ENCODE results near the gene PLPPR1. TPM values are rescaled to one million over a fixed set of nuclear protein-coding genes. Genes with fewer than 3 reads are reported as not detected.
A peak's percentile ranks its signal among the peaks of the same experiment; 100 is the strongest.
"Not testable (repeated sequence)": the region's sequence is repeated elsewhere in the genome, so short reads cannot be mapped to it uniquely, and the experiment has no call there.

Gene PLPPR1
- total RNA-seq, 6 experiments from 2014 or later: 1.4 to 5.4 (median 1.8) TPM

DNA sequence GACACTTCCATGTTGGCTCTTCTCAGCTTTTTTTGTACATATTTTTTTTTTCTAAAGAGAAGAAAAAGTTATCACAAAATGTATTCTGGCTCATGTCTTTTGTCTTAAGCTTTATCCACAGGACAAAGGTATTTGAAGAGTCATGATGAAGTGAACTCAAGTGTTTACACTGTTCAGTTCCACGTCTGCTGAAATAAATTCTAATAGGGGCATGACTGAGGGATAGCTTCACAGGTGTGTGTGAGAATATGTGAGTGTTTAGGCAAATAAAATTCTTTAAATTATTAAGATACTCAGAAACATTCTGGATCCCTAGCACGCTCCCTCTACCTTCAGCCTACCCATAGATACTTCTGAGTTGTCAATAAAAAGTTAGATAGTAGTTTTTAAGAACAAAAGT lies 296.5 kb downstream of the PLPPR1 start:
- no peaks in the 10 kb centered on the region for H3K36me3 ChIP-seq
- H3K9me3 ChIP-seq: no peaks in the 10 kb centered on the region
- H3K27ac ChIP-seq: peak overlapping the region; percentile 63 to 95 (median 95)
- TF ChIP-seq, protein P1, sequence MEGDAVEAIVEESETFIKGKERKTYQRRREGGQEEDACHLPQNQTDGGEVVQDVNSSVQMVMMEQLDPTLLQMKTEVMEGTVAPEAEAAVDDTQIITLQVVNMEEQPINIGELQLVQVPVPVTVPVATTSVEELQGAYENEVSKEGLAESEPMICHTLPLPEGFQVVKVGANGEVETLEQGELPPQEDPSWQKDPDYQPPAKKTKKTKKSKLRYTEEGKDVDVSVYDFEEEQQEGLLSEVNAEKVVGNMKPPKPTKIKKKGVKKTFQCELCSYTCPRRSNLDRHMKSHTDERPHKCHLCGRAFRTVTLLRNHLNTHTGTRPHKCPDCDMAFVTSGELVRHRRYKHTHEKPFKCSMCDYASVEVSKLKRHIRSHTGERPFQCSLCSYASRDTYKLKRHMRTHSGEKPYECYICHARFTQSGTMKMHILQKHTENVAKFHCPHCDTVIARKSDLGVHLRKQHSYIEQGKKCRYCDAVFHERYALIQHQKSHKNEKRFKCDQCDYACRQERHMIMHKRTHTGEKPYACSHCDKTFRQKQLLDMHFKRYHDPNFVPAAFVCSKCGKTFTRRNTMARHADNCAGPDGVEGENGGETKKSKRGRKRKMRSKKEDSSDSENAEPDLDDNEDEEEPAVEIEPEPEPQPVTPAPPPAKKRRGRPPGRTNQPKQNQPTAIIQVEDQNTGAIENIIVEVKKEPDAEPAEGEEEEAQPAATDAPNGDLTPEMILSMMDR (IDR thresholded peaks at IDR 0.05): no peak
- TF ChIP-seq POLR2A (IDR thresholded peaks at IDR 0.05): no peak
- no peaks in the 10 kb centered on the region for H3K27me3 ChIP-seq
- no peak overlapping the region for H3K4me3 ChIP-seq
- WGBS (ENCODE audit: insufficient coverage, low coverage, low lambda C conversion rate, missing lambda C conversion rate): 48% methylated on average over 2 of the region's 2 CpGs
- DNase-seq (no peak), ATAC-seq (peak; percentile 18 to 45 (median 30))
- intact Hi-C loops (cut with DNase I): loop anchor here in 1 of 2 donors (5.0 kb wide), 1 partner anchor 117 kb away; no protein-coding TSS in a partner anchor
- H3K4me1 ChIP-seq: peaks cover 0 to 60% (median 21%) of the 10 kb centered on the region in 4 donors

DNA sequence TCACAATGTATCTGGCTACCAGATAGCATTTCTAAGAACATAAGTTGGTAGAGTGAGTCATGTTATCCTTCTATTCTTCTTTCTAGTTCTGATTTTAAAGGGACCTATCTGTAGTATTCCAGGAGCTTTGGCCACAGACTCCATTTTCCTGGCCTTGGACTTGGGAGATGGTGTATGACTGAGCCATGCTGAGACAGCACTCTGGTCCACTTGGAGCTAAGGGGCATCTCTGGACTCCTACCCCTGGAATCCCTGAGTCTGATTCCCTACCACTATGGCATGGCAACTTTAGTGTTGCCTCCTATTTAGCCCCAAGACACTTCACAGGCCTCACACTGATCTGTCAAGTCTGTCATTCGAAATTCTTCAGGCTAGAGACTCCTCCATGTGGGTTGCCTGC lies 297.5 kb downstream of the PLPPR1 start:
- H3K9me3 ChIP-seq: no peaks in the 10 kb centered on the region
- H3K4me3 ChIP-seq: no peak overlapping the region
- DNase-seq (no peak), ATAC-seq (peak; percentile 1 to 13 (median 4))
- 13% methylated on average over 1 of the region's 1 CpG for WGBS (ENCODE audit: insufficient coverage, low coverage, low lambda C conversion rate, missing lambda C conversion rate)
- H3K27ac ChIP-seq: peak overlapping the region; percentile 63 to 95 (median 95)
- no peaks in the 10 kb centered on the region for H3K36me3 ChIP-seq
- TF ChIP-seq POLR2A (IDR thresholded peaks at IDR 0.05): no peak
- TF ChIP-seq, protein P1 (IDR thresholded peaks at IDR 0.05): no peak
- H3K27me3 ChIP-seq: no peaks in the 10 kb centered on the region
- intact Hi-C loops (cut with DNase I): loop anchor here in 1 of 2 donors (5.0 kb wide), 1 partner anchor 116 kb away; no protein-coding TSS in a partner anchor
- peaks cover 0 to 60% (median 21%) of the 10 kb centered on the region in 4 donors for H3K4me1 ChIP-seq

DNA sequence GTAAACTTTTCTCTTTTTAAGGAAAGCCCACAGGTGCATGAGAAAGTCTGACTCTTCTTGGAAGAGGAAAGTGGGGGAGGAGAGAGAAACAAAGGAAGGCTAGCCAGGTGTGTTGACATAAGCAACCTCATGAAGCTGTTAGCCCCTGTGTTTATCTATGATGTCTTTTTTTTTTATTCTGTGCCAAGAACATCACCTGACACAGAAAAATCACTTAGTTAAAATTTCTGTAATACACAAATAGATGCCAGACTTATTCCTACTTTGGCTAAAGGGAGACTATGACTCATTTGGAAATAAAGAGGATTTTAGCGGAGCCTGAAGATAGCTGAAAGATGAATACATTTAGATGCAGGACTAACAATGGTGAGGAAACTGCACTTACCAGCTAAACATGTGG lies 298.0 kb downstream of the PLPPR1 start:
- Histone ChIP-seq H3K4me3 (peak overlapping the region in 2 of 3 donors; percentile 25 to 31), H3K27me3 (no peaks in the 10 kb centered on the region), H3K4me1 (peaks cover 0 to 60% (median 23%) of the 10 kb centered on the region in 4 donors), H3K27ac (peak overlapping the region; percentile 80 to 95 (median 95)), H3K36me3 (no peaks in the 10 kb centered on the region), H3K9me3 (no peaks in the 10 kb centered on the region)
- WGBS (ENCODE audit: insufficient coverage, low coverage, low lambda C conversion rate, missing lambda C conversion rate): 19% methylated on average over 1 of the region's 1 CpG
- TF ChIP-seq, protein P1 (IDR thresholded peaks at IDR 0.05): no peak
- TF ChIP-seq POLR2A (IDR thresholded peaks at IDR 0.05): no peak
- peak; percentile 63 to 77 (median 73) for ATAC-seq
- no peak for DNase-seq
- intact Hi-C loops (cut with DNase I): loop anchor here in 1 of 2 donors (5.0 kb wide), 1 partner anchor 116 kb away; no protein-coding TSS in a partner anchor

DNA sequence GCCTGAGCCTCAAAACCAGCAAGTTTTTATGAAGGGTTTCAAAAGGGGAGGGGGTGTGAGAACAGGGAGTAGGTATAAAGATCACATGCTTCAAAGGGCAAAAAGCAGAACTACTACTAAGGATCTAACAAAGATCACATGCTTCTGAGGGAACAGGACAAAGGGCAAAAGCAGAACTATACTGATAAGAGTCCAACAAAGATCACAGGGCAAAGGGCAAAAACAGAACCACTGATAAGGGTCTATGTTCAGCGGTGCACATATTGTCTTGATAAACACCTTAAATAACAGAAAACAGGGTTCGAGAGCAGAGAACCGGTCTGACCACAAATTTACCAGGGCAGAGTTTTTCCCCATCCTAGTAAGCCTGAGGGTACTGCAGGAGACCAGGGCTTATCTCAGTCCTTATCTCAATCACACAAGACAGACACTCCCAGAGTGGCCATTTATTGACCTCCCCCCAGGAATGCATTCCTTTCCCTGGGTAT lies 298.9 kb downstream of the PLPPR1 start:
- not testable (repeated sequence) for H3K36me3 ChIP-seq, H3K4me3 ChIP-seq, H3K27me3 ChIP-seq, H3K9me3 ChIP-seq
- DNase-seq (peak in 1 of 3 donors; percentile 62), ATAC-seq (peak; percentile 5 to 13 (median 10))
- 34% methylated on average over 3 of the region's 3 CpGs for WGBS (ENCODE audit: insufficient coverage, low coverage, low lambda C conversion rate, missing lambda C conversion rate)
- Histone ChIP-seq H3K27ac (peak overlapping the region; percentile 80 to 95 (median 95)), H3K4me1 (peaks cover 0 to 61% (median 27%) of the 10 kb centered on the region in 4 donors)
- intact Hi-C loops (cut with DNase I): loop anchor here in 1 of 2 donors (5.0 kb wide), 1 partner anchor 115 kb away; no protein-coding TSS in a partner anchor

DNA sequence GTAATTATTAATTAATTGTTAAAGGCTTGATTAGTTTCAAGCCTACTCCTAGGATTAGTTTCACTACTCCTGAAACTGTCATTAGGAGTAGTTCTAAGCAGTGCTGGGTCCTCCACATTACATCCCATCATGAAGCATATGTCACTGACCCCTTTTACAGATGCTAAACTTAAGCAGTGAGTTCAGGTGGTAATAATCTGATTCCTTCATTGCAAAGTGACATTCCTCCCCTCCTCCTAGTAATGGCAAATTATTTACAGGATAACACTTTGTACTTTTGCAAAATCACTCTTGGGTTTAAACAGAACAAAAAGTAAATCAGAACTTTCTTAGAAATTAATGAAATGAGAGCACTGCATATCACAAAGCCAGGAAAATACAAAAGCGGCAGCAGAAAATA lies 303.8 kb downstream of the PLPPR1 start:
- H3K27ac ChIP-seq: peak overlapping the region in 2 of 3 donors; percentile 61 to 68
- no peaks in the 10 kb centered on the region for H3K36me3 ChIP-seq
- TF ChIP-seq, protein P1 (IDR thresholded peaks at IDR 0.05): no peak
- TF ChIP-seq POLR2A (IDR thresholded peaks at IDR 0.05): no peak
- DNase-seq: no peak
- ATAC-seq: peak; percentile 32 to 71 (median 56)
- no peak overlapping the region for H3K4me3 ChIP-seq
- 52% methylated on average over 1 of the region's 1 CpG for WGBS (ENCODE audit: insufficient coverage, low coverage, low lambda C conversion rate, missing lambda C conversion rate)
- intact Hi-C loops (cut with DNase I): no loop called here
- H3K27me3 ChIP-seq: no peaks in the 10 kb centered on the region
- no peaks in the 10 kb centered on the region for H3K9me3 ChIP-seq
- H3K4me1 ChIP-seq: peaks cover 0 to 43% (median 19%) of the 10 kb centered on the region in 4 donors
